GM23338 (cell line): ENCODE data around the gene TIMM29. TPM values are rescaled to one million over a fixed set of nuclear protein-coding genes. Genes with fewer than 3 reads are reported as not detected.

Source experiments
- ATAC-seq: fragments of 200-7000 bp; cut with Tn5 transposase; 3 replicates; pipeline ENCODE4 v1.9.1; 2020
- DNase-seq: peaks from one replicate; pipeline ENCODE4 v3.0.0-alpha.2; 2015; ENCODE audit warnings: low spot score
- H2AFZ ChIP-seq: fragments of 200-600 bp; sonication (generic); 2 replicates; pipeline ENCODE4 v1.8.0; 2016; ENCODE audit warnings: antibody characterized with exemption, mild to moderate bottlenecking, moderate library complexity
- H3F3A ChIP-seq: fragments of 200-600 bp; sonication (generic); replicated peaks from 2 replicates; pipeline ENCODE4 v1.8.0; 2017; ENCODE audit warnings: antibody characterized with exemption, mixed run types, low read depth
- H3K27ac ChIP-seq: fragments of 200-600 bp; sonication (generic); 2 replicates; pipeline ENCODE4 v1.6.1; 2016; ENCODE audit warnings: low read depth
- H3K27me3 ChIP-seq: fragments of 200-600 bp; sonication (generic); 2 replicates; pipeline ENCODE4 v1.8.0; 2016; ENCODE audit warnings: mild to moderate bottlenecking, mixed run types, moderate library complexity; ENCODE audit not compliant: insufficient read depth
- H3K36me3 ChIP-seq: fragments of 200-600 bp; sonication (generic); 2 replicates; pipeline ENCODE4 v1.8.0; 2016; ENCODE audit warnings: mild to moderate bottlenecking; ENCODE audit not compliant: insufficient read depth
- H3K4me1 ChIP-seq: fragments of 200-600 bp; sonication (generic); 2 replicates; pipeline ENCODE4 v1.8.0; 2016; ENCODE audit warnings: mild to moderate bottlenecking, moderate library complexity; ENCODE audit not compliant: insufficient read depth
- H3K4me2 ChIP-seq: fragments of 200-600 bp; sonication (generic); 2 replicates; pipeline ENCODE4 v1.7.1; 2017; ENCODE audit warnings: mixed run types
- H3K4me3 ChIP-seq: fragments of 200-600 bp; sonication (generic); 2 replicates; pipeline ENCODE4 v1.6.1; 2016; ENCODE audit warnings: mixed run types
- H3K79me2 ChIP-seq: fragments of 200-600 bp; sonication (generic); replicated peaks from 2 replicates; pipeline ENCODE4 v1.8.0; 2017; ENCODE audit warnings: mild to moderate bottlenecking; ENCODE audit not compliant: insufficient read depth
- H3K9me2 ChIP-seq: fragments of 200-600 bp; sonication (generic); 2 replicates; pipeline ENCODE4 v1.8.0; 2017; ENCODE audit not compliant: insufficient read depth
- H4K20me1 ChIP-seq: fragments of 200-600 bp; sonication (generic); replicated peaks from 2 replicates; pipeline ENCODE4 v1.8.0; 2017; ENCODE audit warnings: mild to moderate bottlenecking; ENCODE audit not compliant: insufficient read depth
- H3K27ac Mint-ChIP-seq: 2 replicates; pipeline ENCODE4 v1.8.0; 2020; ENCODE audit warnings: inconsistent platforms, mild to moderate bottlenecking, moderate library complexity, mixed read lengths
- H3K27me3 Mint-ChIP-seq: 3 replicates; pipeline ENCODE4 v1.8.0; 2022; ENCODE audit warnings: low read depth, mild to moderate bottlenecking, moderate library complexity, mixed read lengths, inconsistent platforms; ENCODE audit not compliant: insufficient read depth, poor library complexity
- H3K36me3 Mint-ChIP-seq: 3 replicates; pipeline ENCODE4 v1.8.0; 2021; ENCODE audit warnings: low read depth, mild to moderate bottlenecking, inconsistent platforms, moderate library complexity, mixed read lengths
- H3K4me1 Mint-ChIP-seq: 3 replicates; pipeline ENCODE4 v1.8.0; 2020; ENCODE audit warnings: mild to moderate bottlenecking, inconsistent platforms, mixed read lengths
- H3K4me3 Mint-ChIP-seq: 3 replicates; pipeline ENCODE4 v1.8.0; 2021; ENCODE audit warnings: moderate library complexity, mild to moderate bottlenecking, inconsistent platforms, mixed read lengths
- H3K9me3 Mint-ChIP-seq: 3 replicates; pipeline ENCODE4 v1.8.0; 2020; ENCODE audit warnings: moderate library complexity, mild to moderate bottlenecking, inconsistent platforms, mixed read lengths
- CTCF ChIP-seq, 2 experiments: fragments of 200-600 bp in 1 of 2; sonication (generic) in 1 of 2; conservative IDR thresholded peaks; 2 replicates each; pipeline versions ENCODE4 v1.5.1 to v1.6.1; 2016 to 2017; ENCODE audit warnings: antibody characterized with exemption in 2 of 2, low read depth in 2 of 2, mild to moderate bottlenecking in 2 of 2, moderate library complexity in 1 of 2
- EZH2 ChIP-seq: fragments of 200-600 bp; sonication (generic); IDR thresholded peaks from one replicate; pipeline ENCODE4 v1.8.0; 2017; ENCODE audit warnings: antibody characterized with exemption, mild to moderate bottlenecking, low read depth; ENCODE audit not compliant: unreplicated experiment
- EZH2phosphoT487 ChIP-seq: fragments of 200-600 bp; sonication (generic); IDR thresholded peaks from one replicate; pipeline ENCODE4 v1.8.1; 2018; ENCODE audit warnings: antibody characterized with exemption; ENCODE audit not compliant: unreplicated experiment
- JUNB ChIP-seq: IDR thresholded peaks from one replicate; pipeline ENCODE4 v1.6.1; 2016; ENCODE audit warnings: antibody characterized with exemption; ENCODE audit not compliant: unreplicated experiment
- NANOG ChIP-seq: IDR thresholded peaks from 2 replicates; pipeline ENCODE4 v1.6.1; 2016; ENCODE audit warnings: antibody characterized with exemption, borderline replicate concordance
- POLR2AphosphoS5 ChIP-seq: IDR thresholded peaks from 2 replicates; pipeline ENCODE4 v1.6.1; 2016; ENCODE audit warnings: antibody characterized with exemption, low read depth
- STAT1 ChIP-seq: IDR thresholded peaks from one replicate; pipeline ENCODE4 v1.6.1; 2016; ENCODE audit warnings: antibody characterized with exemption; ENCODE audit not compliant: unreplicated experiment
- ZNF114 ChIP-seq: fragments of 250-450 bp; sonication (Bioruptor Pico); IDR thresholded peaks from 2 replicates; pipeline ENCODE4 v1.5.0; 2020; ENCODE audit warnings: mild to moderate bottlenecking, moderate library complexity
- ZNF331 ChIP-seq: fragments of 250-450 bp; sonication (Bioruptor Pico); IDR thresholded peaks from 2 replicates; pipeline ENCODE4 v1.5.0; 2020; ENCODE audit warnings: low read depth, mild to moderate bottlenecking, moderate library complexity
- polyA plus RNA-seq: library from polyadenylated mRNA; unstranded; fragments of >200 nt; fragmentation: Nextera tagmentation; extraction: Ambion mirVana; gene quantifications from 2 replicates; pipeline ENCODE4 v1.2.1, GENCODE V29; 2016
- total RNA-seq: library from RNA; depleted of rRNA; stranded (reverse); fragments of >200 nt; shearing (Covaris generic); gene quantifications from 2 replicates; pipeline ENCODE4 v1.2.3, GENCODE V29; 2014
- TF ChIP-seq, protein P1 (sequence below): IDR thresholded peaks from 2 replicates; pipeline ENCODE4 v1.6.1; 2016; ENCODE audit warnings: antibody characterized with exemption
- TF ChIP-seq, protein P2 (sequence below): IDR thresholded peaks from one replicate; pipeline ENCODE4 v1.6.1; 2018; ENCODE audit warnings: antibody characterized with exemption; ENCODE audit not compliant: unreplicated experiment

Gene TIMM29
- total and polyA plus RNA-seq, 2 experiments from 2014 or later, result 24.1 to 60.7 TPM

- TF ChIP-seq ZNF331 (CRISPR knock-in tag), result no peak
- no peak for TF ChIP-seq EZH2
- TF ChIP-seq, protein P1, sequence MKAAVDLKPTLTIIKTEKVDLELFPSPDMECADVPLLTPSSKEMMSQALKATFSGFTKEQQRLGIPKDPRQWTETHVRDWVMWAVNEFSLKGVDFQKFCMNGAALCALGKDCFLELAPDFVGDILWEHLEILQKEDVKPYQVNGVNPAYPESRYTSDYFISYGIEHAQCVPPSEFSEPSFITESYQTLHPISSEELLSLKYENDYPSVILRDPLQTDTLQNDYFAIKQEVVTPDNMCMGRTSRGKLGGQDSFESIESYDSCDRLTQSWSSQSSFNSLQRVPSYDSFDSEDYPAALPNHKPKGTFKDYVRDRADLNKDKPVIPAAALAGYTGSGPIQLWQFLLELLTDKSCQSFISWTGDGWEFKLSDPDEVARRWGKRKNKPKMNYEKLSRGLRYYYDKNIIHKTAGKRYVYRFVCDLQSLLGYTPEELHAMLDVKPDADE, result no peak
- TF ChIP-seq, protein P2, sequence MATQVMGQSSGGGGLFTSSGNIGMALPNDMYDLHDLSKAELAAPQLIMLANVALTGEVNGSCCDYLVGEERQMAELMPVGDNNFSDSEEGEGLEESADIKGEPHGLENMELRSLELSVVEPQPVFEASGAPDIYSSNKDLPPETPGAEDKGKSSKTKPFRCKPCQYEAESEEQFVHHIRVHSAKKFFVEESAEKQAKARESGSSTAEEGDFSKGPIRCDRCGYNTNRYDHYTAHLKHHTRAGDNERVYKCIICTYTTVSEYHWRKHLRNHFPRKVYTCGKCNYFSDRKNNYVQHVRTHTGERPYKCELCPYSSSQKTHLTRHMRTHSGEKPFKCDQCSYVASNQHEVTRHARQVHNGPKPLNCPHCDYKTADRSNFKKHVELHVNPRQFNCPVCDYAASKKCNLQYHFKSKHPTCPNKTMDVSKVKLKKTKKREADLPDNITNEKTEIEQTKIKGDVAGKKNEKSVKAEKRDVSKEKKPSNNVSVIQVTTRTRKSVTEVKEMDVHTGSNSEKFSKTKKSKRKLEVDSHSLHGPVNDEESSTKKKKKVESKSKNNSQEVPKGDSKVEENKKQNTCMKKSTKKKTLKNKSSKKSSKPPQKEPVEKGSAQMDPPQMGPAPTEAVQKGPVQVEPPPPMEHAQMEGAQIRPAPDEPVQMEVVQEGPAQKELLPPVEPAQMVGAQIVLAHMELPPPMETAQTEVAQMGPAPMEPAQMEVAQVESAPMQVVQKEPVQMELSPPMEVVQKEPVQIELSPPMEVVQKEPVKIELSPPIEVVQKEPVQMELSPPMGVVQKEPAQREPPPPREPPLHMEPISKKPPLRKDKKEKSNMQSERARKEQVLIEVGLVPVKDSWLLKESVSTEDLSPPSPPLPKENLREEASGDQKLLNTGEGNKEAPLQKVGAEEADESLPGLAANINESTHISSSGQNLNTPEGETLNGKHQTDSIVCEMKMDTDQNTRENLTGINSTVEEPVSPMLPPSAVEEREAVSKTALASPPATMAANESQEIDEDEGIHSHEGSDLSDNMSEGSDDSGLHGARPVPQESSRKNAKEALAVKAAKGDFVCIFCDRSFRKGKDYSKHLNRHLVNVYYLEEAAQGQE, result no peak
- no peak for TF ChIP-seq CTCF (conservative IDR thresholded peaks at IDR 0.05; ENCODE audit: low read depth in 2 of 2)
- no peak for TF ChIP-seq NANOG
- TF ChIP-seq POLR2AphosphoS5, result no peak
Observed at GRCh38 chr19:10889880-10890279, 38.7 kb upstream of the TIMM29 start (continued).

DNA sequence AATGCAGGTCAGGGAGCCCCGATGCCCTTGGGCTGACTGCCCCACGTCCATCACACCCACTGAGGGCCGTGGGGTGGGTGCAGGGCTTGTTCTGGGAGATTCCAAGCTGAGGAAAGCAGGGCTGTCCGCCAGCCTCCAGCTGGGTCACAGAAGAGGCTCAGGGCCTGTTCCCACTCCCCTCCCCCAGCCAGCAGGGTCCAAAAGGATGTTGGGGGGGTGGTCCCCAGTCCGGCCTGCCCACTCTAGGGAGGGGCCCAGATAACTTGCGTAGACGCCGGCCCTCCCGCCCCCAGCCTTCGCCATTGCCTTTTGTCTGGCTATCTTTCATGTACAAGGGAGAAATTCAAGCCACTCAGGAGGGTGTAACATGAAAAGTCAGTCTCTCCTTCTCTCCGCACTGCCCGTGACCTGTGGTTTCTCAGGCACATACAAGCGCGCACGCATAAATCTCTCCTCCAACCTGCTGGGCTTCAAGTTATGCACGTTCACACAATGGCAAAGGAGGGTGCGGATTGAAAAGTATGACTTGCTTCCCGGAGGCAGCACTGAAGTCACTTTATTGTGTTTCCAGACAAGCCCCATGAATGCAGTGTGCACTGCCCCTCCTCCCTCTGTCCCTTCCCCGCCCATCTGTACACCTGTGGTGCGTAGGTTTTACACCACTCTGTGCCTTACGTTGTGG is 37.1 kb upstream of the TIMM29 start:
- Histone ChIP-seq H3K9me2 (no peaks in the 10 kb centered on the region), H3K79me2 (peaks cover 89% of the 10 kb centered on the region), H3K4me3 (peak overlapping the region; percentile 13; the same call in 1 of the 2 replicates), H3K4me2 (peak overlapping the region; percentile 66), H2AFZ (no peak overlapping the region), H3K27ac (peak overlapping the region; percentile 90), H3K4me1 (peaks cover 73% of the 10 kb centered on the region), H3F3A (peaks cover 28% of the 10 kb centered on the region), H3K36me3 (no peaks in the 10 kb centered on the region), H4K20me1 (peaks cover 8% of the 10 kb centered on the region), H3K27me3 (no peaks in the 10 kb centered on the region)
- H3K27me3 Mint-ChIP-seq, result peaks cover 11% of the 10 kb centered on the region
- no peaks in the 10 kb centered on the region for H3K36me3 Mint-ChIP-seq
- H3K27ac Mint-ChIP-seq, result peak overlapping the region; percentile 77
- no peaks in the 10 kb centered on the region for H3K9me3 Mint-ChIP-seq
- DNase-seq (peak; percentile 51), ATAC-seq (no peak)
- peak overlapping the region; percentile 20; the same call in 1 of the 3 replicates for H3K4me3 Mint-ChIP-seq
- H3K4me1 Mint-ChIP-seq, result peaks cover 67% of the 10 kb centered on the region
- TF ChIP-seq CTCF (conservative IDR thresholded peaks at IDR 0.05; ENCODE audit: low read depth in 2 of 2) (no peak), JUNB (no peak), STAT1 (no peak), NANOG (no peak), ZNF114 (no peak), EZH2 (no peak), POLR2AphosphoS5 (no peak), EZH2phosphoT487 (no peak), ZNF331 (CRISPR knock-in tag) (no peak)
- TF ChIP-seq, protein P2, result no peak
- TF ChIP-seq, protein P1, result no peak
